CD4-positive, alpha-beta T cell (primary cell): ENCODE measurements around the gene CABP5. TPM values are rescaled to one million over a fixed set of nuclear protein-coding genes. Genes with fewer than 3 reads are reported as not detected.

Experiments
- ATAC-seq: fragments of 200-7000 bp; cut with Tn5 transposase; one replicate; pipeline ENCODE4 v1.10.0; 2022; ENCODE audit warnings: mild to moderate bottlenecking; ENCODE audit not compliant: poor library complexity
- CTCF ChIA-PET: fragments of 350-600 bp; sonication (Branson Sonifier 250); formaldehyde crosslinking; loops from one replicate; lab custom pipeline; 2021; ENCODE audit warnings: antibody characterized with exemption, inconsistent platforms; lab: Charles Lee
- POLR2A ChIA-PET: fragments of 350-600 bp; sonication (Branson Sonifier 250); formaldehyde crosslinking; loops from one replicate; lab custom pipeline; 2021; ENCODE audit warnings: antibody characterized with exemption, inconsistent platforms; lab: Charles Lee
- DNase-seq, 14 experiments: peaks; one replicate each; pipeline ENCODE4 v3.0.0-alpha.2; 2013 to 2020; ENCODE audit warnings: mixed read lengths in 2 of 14
- H3K27ac ChIP-seq, 2 donors: one replicate each; pipeline versions ENCODE4 v1.5.1 to v1.7.0; 2013; ENCODE audit warnings: low read length in 2 of 2, low read depth in 1 of 2, mild to moderate bottlenecking in 1 of 2
- H3K27me3 ChIP-seq, 2 experiments: 1 replicate in 1 of 2; 2 replicates in 1 of 2; pipeline versions ENCODE4 v1.6.1 to v1.7.0; 2013; ENCODE audit warnings: low read length in 2 of 2, control low read depth in 1 of 2, mild to moderate bottlenecking in 1 of 2, moderate library complexity in 1 of 2; ENCODE audit not compliant: insufficient read depth in 2 of 2, control insufficient read depth in 1 of 2
- H3K36me3 ChIP-seq: one replicate; pipeline ENCODE4 v1.6.1; 2013; ENCODE audit warnings: low read length, control low read depth; ENCODE audit not compliant: insufficient read depth
- H3K4me1 ChIP-seq: one replicate; pipeline ENCODE4 v1.6.1; 2013; ENCODE audit warnings: low read length, control low read depth; ENCODE audit not compliant: insufficient read depth
- H3K4me3 ChIP-seq: one replicate; pipeline ENCODE4 v1.5.1; 2013; ENCODE audit warnings: mild to moderate bottlenecking, low read length, moderate library complexity
- H3K9me3 ChIP-seq, 2 experiments: 1 replicate in 1 of 2; 2 replicates in 1 of 2; pipeline versions ENCODE4 v1.6.1 to v1.7.0; 2013; ENCODE audit warnings: low read length in 2 of 2, mild to moderate bottlenecking in 2 of 2, control low read depth in 1 of 2, moderate library complexity in 1 of 2; ENCODE audit not compliant: control insufficient read depth in 1 of 2, insufficient read depth in 1 of 2
- H3K27ac Mint-ChIP-seq: one replicate; pipeline ENCODE4 v1.8.0; 2020; ENCODE audit warnings: mixed read lengths
- H3K27me3 Mint-ChIP-seq: one replicate; pipeline ENCODE4 v1.8.0; 2021; ENCODE audit warnings: mixed read lengths
- H3K36me3 Mint-ChIP-seq: one replicate; pipeline ENCODE4 v1.8.0; 2021; ENCODE audit warnings: low read depth, mixed read lengths
- H3K4me1 Mint-ChIP-seq: one replicate; pipeline ENCODE4 v1.8.0; 2021; ENCODE audit warnings: low read depth, mixed read lengths
- H3K4me3 Mint-ChIP-seq: one replicate; pipeline ENCODE4 v1.8.0; 2020; ENCODE audit warnings: mild to moderate bottlenecking, mixed read lengths
- H3K9me3 Mint-ChIP-seq: one replicate; pipeline ENCODE4 v1.8.0; 2020; ENCODE audit warnings: mixed read lengths
- CTCF ChIP-seq: fragments of 200-600 bp; IDR thresholded peaks from one replicate; pipeline ENCODE4 v1.8.0; 2022; ENCODE audit warnings: antibody characterized with exemption, mild to moderate bottlenecking
- intact Hi-C, 2 experiments: fragments of 100-400 bp; cut with DNase I in 1 of 2; cut with micrococcal nuclease in 1 of 2; formaldehyde crosslinking; loops; one replicate each; pipeline versions ENCODE4 v1.15.1 to v1.9.0; 2023 to 2025; cut with DNase I, micrococcal nuclease
- total RNA-seq, 174 experiments: library from RNA in 2 of 174; stranded (reverse) in 2 of 174; gene quantifications; one replicate each; pipeline ENCODE4 v1.2.3 and lab custom pipeline; 2021 to 2026

Gene CABP5
- total RNA-seq, 2 experiments from 2014 or later, result not detected

GRCh38 chr19:48010932-48011758 lies 32.7 kb downstream of the CABP5 start:
- peaks cover 2% of the 10 kb centered on the region for H3K9me3 Mint-ChIP-seq
- no peaks in the 10 kb centered on the region for H3K36me3 ChIP-seq
- TF ChIP-seq CTCF, result no peak
- peaks cover 33% of the 10 kb centered on the region for H3K27me3 Mint-ChIP-seq
- DNase-seq, result no peak
- H3K4me3 ChIP-seq, result no peak overlapping the region
- CTCF ChIA-PET, result no interaction called here
- no peak for ATAC-seq
- intact Hi-C loops, result no loop called here
- H3K4me1 ChIP-seq, result no peaks in the 10 kb centered on the region
- H3K27ac ChIP-seq, result no peak overlapping the region
- peaks cover 0 to 4% of the 10 kb centered on the region in 2 experiments for H3K9me3 ChIP-seq
- H3K4me3 Mint-ChIP-seq, result no peak overlapping the region
- H3K36me3 Mint-ChIP-seq, result no peaks in the 10 kb centered on the region
- no peaks in the 10 kb centered on the region for H3K4me1 Mint-ChIP-seq
- POLR2A ChIA-PET, result no interaction called here
- no peak overlapping the region for H3K27ac Mint-ChIP-seq
- H3K27me3 ChIP-seq, result peaks cover 6 to 7% of the 10 kb centered on the region in 2 experiments

- intact Hi-C loops, result no loop called here
- Histone ChIP-seq H3K27me3 (peaks cover 6 to 9% of the 10 kb centered on the region in 2 experiments), H3K27ac (no peak overlapping the region), H3K36me3 (no peaks in the 10 kb centered on the region), H3K9me3 (no peaks in the 10 kb centered on the region), H3K4me1 (no peaks in the 10 kb centered on the region), H3K4me3 (no peak overlapping the region)
- DNase-seq, result peak in 1 of 14 experiments; percentile 3
- ATAC-seq, result no peak
- ChIA-PET CTCF (no interaction called here), POLR2A (no interaction called here)
- no peak overlapping the region for H3K27ac Mint-ChIP-seq
- H3K4me3 Mint-ChIP-seq, result no peak overlapping the region
- peaks cover 50% of the 10 kb centered on the region for H3K27me3 Mint-ChIP-seq
- no peaks in the 10 kb centered on the region for H3K36me3 Mint-ChIP-seq
- peak; percentile 14 for TF ChIP-seq CTCF
- H3K4me1 Mint-ChIP-seq, result no peaks in the 10 kb centered on the region
- H3K9me3 Mint-ChIP-seq, result peaks cover 2% of the 10 kb centered on the region
Observed at GRCh38 chr19:48006762-48007161, 37.1 kb downstream of the CABP5 start.

GRCh38 chr19:48004236-48004635 lies 39.6 kb downstream of the CABP5 start:
- intact Hi-C loops, result no loop called here
- Histone ChIP-seq H3K36me3 (no peaks in the 10 kb centered on the region), H3K27me3 (peaks cover 6 to 9% of the 10 kb centered on the region in 2 experiments), H3K4me3 (no peak overlapping the region), H3K27ac (no peak overlapping the region), H3K4me1 (no peaks in the 10 kb centered on the region), H3K9me3 (no peaks in the 10 kb centered on the region)
- TF ChIP-seq CTCF, result no peak
- POLR2A ChIA-PET, result no interaction called here
- Mint-ChIP-seq H3K4me3 (no peak overlapping the region), H3K27ac (no peak overlapping the region), H3K27me3 (peaks cover 44% of the 10 kb centered on the region), H3K36me3 (no peaks in the 10 kb centered on the region), H3K9me3 (peaks cover 2% of the 10 kb centered on the region), H3K4me1 (no peaks in the 10 kb centered on the region)
- no peak for DNase-seq
- CTCF ChIA-PET, result no interaction called here
- ATAC-seq, result no peak
